GM23338 (cell line): ENCODE measurements around the gene ARHGEF10L. TPM values are rescaled to one million over a fixed set of nuclear protein-coding genes. Genes with fewer than 3 reads are reported as not detected.

Experiments used
- ATAC-seq: fragments of 200-7000 bp; cut with Tn5 transposase; 3 replicates; pipeline ENCODE4 v1.9.1; 2020
- DNase-seq: peaks from one replicate; pipeline ENCODE4 v3.0.0-alpha.2; 2015; ENCODE audit warnings: low spot score
- H2AFZ ChIP-seq: fragments of 200-600 bp; sonication (generic); 2 replicates; pipeline ENCODE4 v1.8.0; 2016; ENCODE audit warnings: antibody characterized with exemption, mild to moderate bottlenecking, moderate library complexity
- H3F3A ChIP-seq: fragments of 200-600 bp; sonication (generic); replicated peaks from 2 replicates; pipeline ENCODE4 v1.8.0; 2017; ENCODE audit warnings: antibody characterized with exemption, mixed run types, low read depth
- H3K27ac ChIP-seq: fragments of 200-600 bp; sonication (generic); 2 replicates; pipeline ENCODE4 v1.6.1; 2016; ENCODE audit warnings: low read depth
- H3K27me3 ChIP-seq: fragments of 200-600 bp; sonication (generic); 2 replicates; pipeline ENCODE4 v1.8.0; 2016; ENCODE audit warnings: mild to moderate bottlenecking, mixed run types, moderate library complexity; ENCODE audit not compliant: insufficient read depth
- H3K36me3 ChIP-seq: fragments of 200-600 bp; sonication (generic); 2 replicates; pipeline ENCODE4 v1.8.0; 2016; ENCODE audit warnings: mild to moderate bottlenecking; ENCODE audit not compliant: insufficient read depth
- H3K4me1 ChIP-seq: fragments of 200-600 bp; sonication (generic); 2 replicates; pipeline ENCODE4 v1.8.0; 2016; ENCODE audit warnings: mild to moderate bottlenecking, moderate library complexity; ENCODE audit not compliant: insufficient read depth
- H3K4me2 ChIP-seq: fragments of 200-600 bp; sonication (generic); 2 replicates; pipeline ENCODE4 v1.7.1; 2017; ENCODE audit warnings: mixed run types
- H3K4me3 ChIP-seq: fragments of 200-600 bp; sonication (generic); 2 replicates; pipeline ENCODE4 v1.6.1; 2016; ENCODE audit warnings: mixed run types
- H3K79me2 ChIP-seq: fragments of 200-600 bp; sonication (generic); replicated peaks from 2 replicates; pipeline ENCODE4 v1.8.0; 2017; ENCODE audit warnings: mild to moderate bottlenecking; ENCODE audit not compliant: insufficient read depth
- H3K9me2 ChIP-seq: fragments of 200-600 bp; sonication (generic); 2 replicates; pipeline ENCODE4 v1.8.0; 2017; ENCODE audit not compliant: insufficient read depth
- H4K20me1 ChIP-seq: fragments of 200-600 bp; sonication (generic); replicated peaks from 2 replicates; pipeline ENCODE4 v1.8.0; 2017; ENCODE audit warnings: mild to moderate bottlenecking; ENCODE audit not compliant: insufficient read depth
- H3K27ac Mint-ChIP-seq: 2 replicates; pipeline ENCODE4 v1.8.0; 2020; ENCODE audit warnings: inconsistent platforms, mild to moderate bottlenecking, moderate library complexity, mixed read lengths
- H3K27me3 Mint-ChIP-seq: 3 replicates; pipeline ENCODE4 v1.8.0; 2022; ENCODE audit warnings: low read depth, mild to moderate bottlenecking, moderate library complexity, mixed read lengths, inconsistent platforms; ENCODE audit not compliant: insufficient read depth, poor library complexity
- H3K36me3 Mint-ChIP-seq: 3 replicates; pipeline ENCODE4 v1.8.0; 2021; ENCODE audit warnings: low read depth, mild to moderate bottlenecking, inconsistent platforms, moderate library complexity, mixed read lengths
- H3K4me1 Mint-ChIP-seq: 3 replicates; pipeline ENCODE4 v1.8.0; 2020; ENCODE audit warnings: mild to moderate bottlenecking, inconsistent platforms, mixed read lengths
- H3K4me3 Mint-ChIP-seq: 3 replicates; pipeline ENCODE4 v1.8.0; 2021; ENCODE audit warnings: moderate library complexity, mild to moderate bottlenecking, inconsistent platforms, mixed read lengths
- H3K9me3 Mint-ChIP-seq: 3 replicates; pipeline ENCODE4 v1.8.0; 2020; ENCODE audit warnings: moderate library complexity, mild to moderate bottlenecking, inconsistent platforms, mixed read lengths
- CREB1 ChIP-seq: fragments of 250-450 bp; sonication (Bioruptor Pico); IDR thresholded peaks from 2 replicates; pipeline ENCODE4 v1.5.0; 2020; ENCODE audit warnings: low read depth, mild to moderate bottlenecking, moderate library complexity
- CTCF ChIP-seq, 2 experiments: fragments of 200-600 bp in 1 of 2; sonication (generic) in 1 of 2; conservative IDR thresholded peaks; 2 replicates each; pipeline versions ENCODE4 v1.5.1 to v1.6.1; 2016 to 2017; ENCODE audit warnings: antibody characterized with exemption in 2 of 2, low read depth in 2 of 2, mild to moderate bottlenecking in 2 of 2, moderate library complexity in 1 of 2
- ETS1 ChIP-seq: IDR thresholded peaks from 2 replicates; pipeline ENCODE4 v1.6.1; 2016; ENCODE audit warnings: antibody characterized with exemption
- EZH2 ChIP-seq: fragments of 200-600 bp; sonication (generic); IDR thresholded peaks from one replicate; pipeline ENCODE4 v1.8.0; 2017; ENCODE audit warnings: antibody characterized with exemption, mild to moderate bottlenecking, low read depth; ENCODE audit not compliant: unreplicated experiment
- EZH2phosphoT487 ChIP-seq: fragments of 200-600 bp; sonication (generic); IDR thresholded peaks from one replicate; pipeline ENCODE4 v1.8.1; 2018; ENCODE audit warnings: antibody characterized with exemption; ENCODE audit not compliant: unreplicated experiment
- NANOG ChIP-seq: IDR thresholded peaks from 2 replicates; pipeline ENCODE4 v1.6.1; 2016; ENCODE audit warnings: antibody characterized with exemption, borderline replicate concordance
- STAT1 ChIP-seq: IDR thresholded peaks from one replicate; pipeline ENCODE4 v1.6.1; 2016; ENCODE audit warnings: antibody characterized with exemption; ENCODE audit not compliant: unreplicated experiment
- ZNF114 ChIP-seq: fragments of 250-450 bp; sonication (Bioruptor Pico); IDR thresholded peaks from 2 replicates; pipeline ENCODE4 v1.5.0; 2020; ENCODE audit warnings: mild to moderate bottlenecking, moderate library complexity
- ZNF331 ChIP-seq: fragments of 250-450 bp; sonication (Bioruptor Pico); IDR thresholded peaks from 2 replicates; pipeline ENCODE4 v1.5.0; 2020; ENCODE audit warnings: low read depth, mild to moderate bottlenecking, moderate library complexity
- polyA plus RNA-seq: library from polyadenylated mRNA; unstranded; fragments of >200 nt; fragmentation: Nextera tagmentation; extraction: Ambion mirVana; gene quantifications from 2 replicates; pipeline ENCODE4 v1.2.1, GENCODE V29; 2016
- total RNA-seq: library from RNA; depleted of rRNA; stranded (reverse); fragments of >200 nt; shearing (Covaris generic); gene quantifications from 2 replicates; pipeline ENCODE4 v1.2.3, GENCODE V29; 2014
- TF ChIP-seq, protein P1 (sequence below): IDR thresholded peaks from one replicate; pipeline ENCODE4 v1.6.1; 2018; ENCODE audit warnings: antibody characterized with exemption; ENCODE audit not compliant: unreplicated experiment
- TF ChIP-seq, protein P2 (sequence below): fragments of 250-450 bp; sonication (Bioruptor Pico); IDR thresholded peaks from 2 replicates; pipeline ENCODE4 v1.5.0; 2020; ENCODE audit warnings: mild to moderate bottlenecking, moderate library complexity

The ARHGEF10L gene
- total and polyA plus RNA-seq, 2 experiments from 2014 or later, result 12.1 to 46.8 TPM

DNA sequence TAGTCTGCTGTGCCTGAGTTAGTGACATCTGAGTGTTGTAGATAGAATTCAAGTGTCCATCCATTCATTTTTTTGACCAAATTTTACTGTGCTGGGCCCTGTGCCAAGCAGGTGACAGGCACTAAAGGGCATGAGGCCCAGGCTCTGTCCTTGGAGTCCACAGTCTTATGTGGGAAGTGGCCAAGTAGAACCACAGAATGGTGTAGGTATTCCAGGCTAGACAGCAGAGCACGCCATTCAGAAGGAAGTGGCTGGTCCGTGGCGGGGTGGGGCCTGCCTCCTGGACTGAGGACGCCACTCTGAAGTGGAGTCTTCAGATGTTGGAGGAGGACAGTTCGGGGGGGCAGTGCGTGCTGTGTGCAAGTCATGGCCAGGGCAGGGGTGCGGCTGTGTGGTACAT lies 146.8 kb downstream of the ARHGEF10L start:
- peaks cover 31% of the 10 kb centered on the region for H3K4me1 Mint-ChIP-seq
- Histone ChIP-seq H3K79me2 (no peaks in the 10 kb centered on the region), H3F3A (no peaks in the 10 kb centered on the region), H3K27ac (no peak overlapping the region), H3K36me3 (no peaks in the 10 kb centered on the region), H3K9me2 (no peaks in the 10 kb centered on the region), H3K4me3 (no peak overlapping the region), H3K27me3 (no peaks in the 10 kb centered on the region), H4K20me1 (peaks cover 5% of the 10 kb centered on the region; the same call in 1 of the 2 replicates), H2AFZ (no peak overlapping the region), H3K4me2 (no peak overlapping the region), H3K4me1 (0 out of 2 replicates have a peak, but pooled peaks cover 7% of the 10 kb centered on the region)
- no peak for DNase-seq
- peaks cover 6% of the 10 kb centered on the region for H3K27me3 Mint-ChIP-seq
- no peak overlapping the region for H3K4me3 Mint-ChIP-seq
- no peaks in the 10 kb centered on the region; the same call in 1 of the 3 replicates for H3K9me3 Mint-ChIP-seq
- H3K27ac Mint-ChIP-seq, result no peak overlapping the region
- no peak for TF ChIP-seq ZNF114 (CRISPR knock-in tag)
- no peak for TF ChIP-seq ZNF331
- no peak for TF ChIP-seq EZH2phosphoT487
- TF ChIP-seq, protein P1, sequence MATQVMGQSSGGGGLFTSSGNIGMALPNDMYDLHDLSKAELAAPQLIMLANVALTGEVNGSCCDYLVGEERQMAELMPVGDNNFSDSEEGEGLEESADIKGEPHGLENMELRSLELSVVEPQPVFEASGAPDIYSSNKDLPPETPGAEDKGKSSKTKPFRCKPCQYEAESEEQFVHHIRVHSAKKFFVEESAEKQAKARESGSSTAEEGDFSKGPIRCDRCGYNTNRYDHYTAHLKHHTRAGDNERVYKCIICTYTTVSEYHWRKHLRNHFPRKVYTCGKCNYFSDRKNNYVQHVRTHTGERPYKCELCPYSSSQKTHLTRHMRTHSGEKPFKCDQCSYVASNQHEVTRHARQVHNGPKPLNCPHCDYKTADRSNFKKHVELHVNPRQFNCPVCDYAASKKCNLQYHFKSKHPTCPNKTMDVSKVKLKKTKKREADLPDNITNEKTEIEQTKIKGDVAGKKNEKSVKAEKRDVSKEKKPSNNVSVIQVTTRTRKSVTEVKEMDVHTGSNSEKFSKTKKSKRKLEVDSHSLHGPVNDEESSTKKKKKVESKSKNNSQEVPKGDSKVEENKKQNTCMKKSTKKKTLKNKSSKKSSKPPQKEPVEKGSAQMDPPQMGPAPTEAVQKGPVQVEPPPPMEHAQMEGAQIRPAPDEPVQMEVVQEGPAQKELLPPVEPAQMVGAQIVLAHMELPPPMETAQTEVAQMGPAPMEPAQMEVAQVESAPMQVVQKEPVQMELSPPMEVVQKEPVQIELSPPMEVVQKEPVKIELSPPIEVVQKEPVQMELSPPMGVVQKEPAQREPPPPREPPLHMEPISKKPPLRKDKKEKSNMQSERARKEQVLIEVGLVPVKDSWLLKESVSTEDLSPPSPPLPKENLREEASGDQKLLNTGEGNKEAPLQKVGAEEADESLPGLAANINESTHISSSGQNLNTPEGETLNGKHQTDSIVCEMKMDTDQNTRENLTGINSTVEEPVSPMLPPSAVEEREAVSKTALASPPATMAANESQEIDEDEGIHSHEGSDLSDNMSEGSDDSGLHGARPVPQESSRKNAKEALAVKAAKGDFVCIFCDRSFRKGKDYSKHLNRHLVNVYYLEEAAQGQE, result no peak
- no peak for TF ChIP-seq EZH2
- no peak for TF ChIP-seq CREB1 (CRISPR knock-in tag)
- no peak for TF ChIP-seq ETS1
- no peak for TF ChIP-seq CTCF (conservative IDR thresholded peaks at IDR 0.05; ENCODE audit: low read depth in 2 of 2)
- TF ChIP-seq NANOG, result no peak
- TF ChIP-seq STAT1, result no peak
- TF ChIP-seq, protein P2, sequence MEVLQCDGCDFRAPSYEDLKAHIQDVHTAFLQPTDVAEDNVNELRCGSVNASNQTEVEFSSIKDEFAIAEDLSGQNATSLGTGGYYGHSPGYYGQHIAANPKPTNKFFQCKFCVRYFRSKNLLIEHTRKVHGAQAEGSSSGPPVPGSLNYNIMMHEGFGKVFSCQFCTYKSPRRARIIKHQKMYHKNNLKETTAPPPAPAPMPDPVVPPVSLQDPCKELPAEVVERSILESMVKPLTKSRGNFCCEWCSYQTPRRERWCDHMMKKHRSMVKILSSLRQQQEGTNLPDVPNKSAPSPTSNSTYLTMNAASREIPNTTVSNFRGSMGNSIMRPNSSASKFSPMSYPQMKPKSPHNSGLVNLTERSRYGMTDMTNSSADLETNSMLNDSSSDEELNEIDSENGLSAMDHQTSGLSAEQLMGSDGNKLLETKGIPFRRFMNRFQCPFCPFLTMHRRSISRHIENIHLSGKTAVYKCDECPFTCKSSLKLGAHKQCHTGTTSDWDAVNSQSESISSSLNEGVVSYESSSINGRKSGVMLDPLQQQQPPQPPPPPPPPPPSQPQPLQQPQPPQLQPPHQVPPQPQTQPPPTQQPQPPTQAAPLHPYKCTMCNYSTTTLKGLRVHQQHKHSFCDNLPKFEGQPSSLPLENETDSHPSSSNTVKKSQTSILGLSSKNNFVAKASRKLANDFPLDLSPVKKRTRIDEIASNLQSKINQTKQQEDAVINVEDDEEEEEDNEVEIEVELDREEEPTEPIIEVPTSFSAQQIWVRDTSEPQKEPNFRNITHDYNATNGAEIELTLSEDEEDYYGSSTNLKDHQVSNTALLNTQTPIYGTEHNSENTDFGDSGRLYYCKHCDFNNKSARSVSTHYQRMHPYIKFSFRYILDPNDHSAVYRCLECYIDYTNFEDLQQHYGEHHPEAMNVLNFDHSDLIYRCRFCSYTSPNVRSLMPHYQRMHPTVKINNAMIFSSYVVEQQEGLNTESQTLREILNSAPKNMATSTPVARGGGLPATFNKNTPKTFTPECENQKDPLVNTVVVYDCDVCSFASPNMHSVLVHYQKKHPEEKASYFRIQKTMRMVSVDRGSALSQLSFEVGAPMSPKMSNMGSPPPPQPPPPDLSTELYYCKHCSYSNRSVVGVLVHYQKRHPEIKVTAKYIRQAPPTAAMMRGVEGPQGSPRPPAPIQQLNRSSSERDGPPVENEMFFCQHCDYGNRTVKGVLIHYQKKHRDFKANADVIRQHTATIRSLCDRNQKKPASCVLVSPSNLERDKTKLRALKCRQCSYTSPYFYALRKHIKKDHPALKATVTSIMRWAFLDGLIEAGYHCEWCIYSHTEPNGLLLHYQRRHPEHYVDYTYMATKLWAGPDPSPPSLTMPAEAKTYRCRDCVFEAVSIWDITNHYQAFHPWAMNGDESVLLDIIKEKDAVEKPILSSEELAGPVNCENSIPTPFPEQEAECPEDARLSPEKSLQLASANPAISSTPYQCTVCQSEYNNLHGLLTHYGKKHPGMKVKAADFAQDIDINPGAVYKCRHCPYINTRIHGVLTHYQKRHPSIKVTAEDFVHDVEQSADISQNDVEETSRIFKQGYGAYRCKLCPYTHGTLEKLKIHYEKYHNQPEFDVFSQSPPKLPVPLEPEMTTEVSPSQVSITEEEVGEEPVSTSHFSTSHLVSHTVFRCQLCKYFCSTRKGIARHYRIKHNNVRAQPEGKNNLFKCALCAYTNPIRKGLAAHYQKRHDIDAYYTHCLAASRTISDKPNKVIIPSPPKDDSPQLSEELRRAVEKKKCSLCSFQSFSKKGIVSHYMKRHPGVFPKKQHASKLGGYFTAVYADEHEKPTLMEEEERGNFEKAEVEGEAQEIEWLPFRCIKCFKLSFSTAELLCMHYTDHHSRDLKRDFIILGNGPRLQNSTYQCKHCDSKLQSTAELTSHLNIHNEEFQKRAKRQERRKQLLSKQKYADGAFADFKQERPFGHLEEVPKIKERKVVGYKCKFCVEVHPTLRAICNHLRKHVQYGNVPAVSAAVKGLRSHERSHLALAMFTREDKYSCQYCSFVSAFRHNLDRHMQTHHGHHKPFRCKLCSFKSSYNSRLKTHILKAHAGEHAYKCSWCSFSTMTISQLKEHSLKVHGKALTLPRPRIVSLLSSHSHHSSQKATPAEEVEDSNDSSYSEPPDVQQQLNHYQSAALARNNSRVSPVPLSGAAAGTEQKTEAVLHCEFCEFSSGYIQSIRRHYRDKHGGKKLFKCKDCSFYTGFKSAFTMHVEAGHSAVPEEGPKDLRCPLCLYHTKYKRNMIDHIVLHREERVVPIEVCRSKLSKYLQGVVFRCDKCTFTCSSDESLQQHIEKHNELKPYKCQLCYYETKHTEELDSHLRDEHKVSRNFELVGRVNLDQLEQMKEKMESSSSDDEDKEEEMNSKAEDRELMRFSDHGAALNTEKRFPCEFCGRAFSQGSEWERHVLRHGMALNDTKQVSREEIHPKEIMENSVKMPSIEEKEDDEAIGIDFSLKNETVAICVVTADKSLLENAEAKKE (CRISPR knock-in tag), result no peak
- peaks cover 41% of the 10 kb centered on the region for H3K36me3 Mint-ChIP-seq
- ATAC-seq, result no peak
